ENCODE data around the gene TMEM14B.

GRCh38 chr6:10721850-10722569 is 25.6 kb upstream of the TMEM14B start:
- TF ChIP-seq CTCF (IDR thresholded peaks at IDR 0.05) (no peak), POLR2A (IDR thresholded peaks at IDR 0.05; ENCODE audit: low read depth) (no peak), EP300 (IDR thresholded peaks at IDR 0.05) (no peak)

Data from esophagus muscularis mucosa (tissue), 4 donors.